Measurements from ENCODE around the gene UBE2D3.
A peak's percentile ranks its signal among the peaks of the same experiment; 100 is the strongest.

The UBE2D3 gene

DNA sequence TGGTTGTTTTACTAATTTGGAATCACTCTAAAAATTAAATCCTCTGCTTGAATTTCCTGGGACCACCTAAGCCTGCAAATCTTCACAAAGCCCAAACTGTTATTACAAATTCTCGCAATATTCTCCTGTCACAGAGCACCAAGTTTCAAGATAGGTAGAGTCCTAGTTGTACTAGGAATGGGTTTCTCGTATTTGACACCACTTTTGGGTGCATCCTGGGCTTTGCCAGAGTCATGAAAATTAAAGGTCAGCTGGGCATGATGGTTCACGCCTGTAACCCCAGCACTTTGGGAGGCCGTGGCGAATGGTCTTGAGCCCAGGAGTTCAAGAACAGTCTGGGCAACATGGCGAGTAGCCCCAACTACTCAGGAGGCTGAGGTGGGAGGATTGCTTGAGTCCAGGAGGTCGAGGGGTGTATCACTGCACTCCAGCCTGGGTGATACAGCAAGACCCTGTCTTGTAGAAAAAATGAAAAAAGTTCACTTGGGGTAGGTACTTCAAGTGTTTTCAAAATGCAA lies 36.0 kb downstream of the UBE2D3 start:
- no peak for DNase-seq (ENCODE audit: low read depth)

DNA sequence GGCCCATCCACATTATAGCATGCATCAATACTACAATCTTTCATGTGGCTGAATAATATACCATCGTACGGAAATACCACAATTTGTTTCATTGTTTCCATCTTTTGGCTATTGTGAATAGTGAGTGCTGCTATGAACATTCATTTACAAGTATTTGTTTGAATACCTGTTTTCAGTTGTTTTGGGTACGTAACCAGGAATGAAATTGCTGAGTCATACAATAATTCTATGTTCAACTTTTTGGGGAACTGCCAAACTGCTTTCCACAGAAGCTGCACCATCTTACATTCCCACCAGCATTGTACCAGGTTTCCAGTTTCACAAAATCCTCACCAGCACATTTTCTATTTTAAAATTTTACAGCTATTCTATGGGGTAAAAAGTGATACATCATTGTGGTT lies 38.0 kb downstream of the UBE2D3 start:
- no peak for DNase-seq (ENCODE audit: low read depth)

DNA sequence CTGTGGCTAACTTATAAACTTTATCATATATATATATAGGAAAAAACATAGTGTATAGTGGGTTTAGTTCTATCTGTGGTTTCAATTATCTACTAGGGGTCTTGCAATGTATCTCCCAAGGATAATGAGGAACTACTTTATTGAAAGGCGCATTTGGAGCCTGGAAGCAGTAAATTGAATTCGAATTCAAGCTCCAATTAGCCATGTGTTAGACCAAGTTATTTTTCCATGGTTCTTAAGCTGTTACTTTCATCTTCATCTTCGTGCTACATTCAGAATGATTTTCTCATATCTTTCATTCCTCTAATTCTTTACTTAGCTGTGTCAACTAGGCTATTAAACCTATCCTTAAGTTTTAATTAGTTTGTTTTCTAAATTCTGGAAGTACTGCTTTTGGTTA lies 39.4 kb downstream of the UBE2D3 start:
- no peak for DNase-seq (ENCODE audit: low read depth)

DNA sequence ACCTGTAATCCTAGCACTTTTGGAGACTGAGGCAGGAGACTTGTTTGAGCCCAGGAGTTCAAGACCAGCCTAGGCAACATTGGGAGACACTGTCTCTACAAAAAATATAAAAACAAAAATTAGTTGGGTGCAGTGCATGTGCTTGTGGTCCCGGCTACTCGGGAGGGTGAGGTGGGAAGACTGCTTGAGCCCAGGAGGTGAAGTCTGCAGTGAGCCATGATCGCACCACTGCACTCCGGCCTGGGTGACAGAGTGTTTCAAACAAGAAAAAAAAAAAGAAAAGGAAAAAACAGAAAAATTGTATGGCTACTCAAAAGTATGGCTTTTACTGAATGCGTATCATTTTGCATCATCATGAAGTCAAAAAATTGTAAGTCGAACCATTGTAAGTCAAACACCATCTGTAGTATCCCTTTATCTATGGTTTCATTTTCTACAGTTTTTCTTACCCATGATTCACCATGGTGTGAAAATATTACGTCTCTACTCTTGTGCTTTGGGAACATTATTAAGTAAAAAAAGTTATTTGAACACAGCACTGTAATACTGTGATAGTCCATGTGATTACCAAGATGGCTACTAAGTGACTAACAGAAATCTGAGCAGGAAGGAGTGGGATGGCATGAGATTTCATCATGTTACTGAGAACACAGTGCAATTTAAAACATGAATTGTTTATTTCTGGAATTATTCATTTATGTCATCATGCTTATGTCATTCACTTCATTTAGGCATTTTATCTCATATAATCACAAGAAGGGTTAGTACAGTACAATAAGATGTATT lies 40.1 kb downstream of the UBE2D3 start:
- DNase-seq (ENCODE audit: low read depth), result no peak

DNA sequence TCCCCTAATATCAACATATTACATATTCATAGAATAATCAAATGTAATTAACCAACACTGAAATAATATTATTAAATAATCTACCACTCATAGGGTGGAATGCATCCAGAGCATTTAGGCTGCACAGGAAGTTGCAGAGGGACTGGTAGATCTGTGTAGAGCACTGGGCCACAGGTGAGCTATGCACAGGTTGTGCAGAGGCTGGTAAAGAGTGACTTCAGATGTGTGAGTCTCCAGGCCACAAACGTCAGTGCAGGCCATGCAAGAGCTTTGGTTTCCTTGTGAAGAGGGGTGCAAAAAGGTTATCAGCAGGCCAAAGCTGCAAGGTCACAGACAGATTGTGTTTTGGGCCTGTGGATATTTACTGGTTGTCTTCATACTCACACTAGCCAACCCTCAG lies 41.1 kb downstream of the UBE2D3 start:
- no peak for DNase-seq (ENCODE audit: low read depth)

DNA sequence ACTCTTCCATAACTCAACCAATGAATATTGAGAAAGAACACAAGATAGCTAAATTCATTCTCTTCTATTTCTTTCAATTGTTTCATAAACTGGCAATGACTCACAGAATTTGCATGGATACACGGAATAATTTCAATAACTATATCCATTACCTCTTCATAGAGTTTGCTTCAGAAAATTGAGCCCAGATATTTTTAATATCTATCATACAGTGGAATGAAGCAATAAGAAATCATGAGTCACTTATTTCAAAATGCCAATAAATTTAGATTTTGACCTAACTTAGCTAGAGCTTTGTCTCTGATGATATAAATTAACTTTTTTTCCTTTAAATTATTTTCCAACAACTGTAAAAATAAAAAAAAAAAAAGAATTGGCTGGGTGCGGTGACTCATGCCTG lies 44.3 kb downstream of the UBE2D3 start:
- DNase-seq (ENCODE audit: low read depth), result no peak

DNA sequence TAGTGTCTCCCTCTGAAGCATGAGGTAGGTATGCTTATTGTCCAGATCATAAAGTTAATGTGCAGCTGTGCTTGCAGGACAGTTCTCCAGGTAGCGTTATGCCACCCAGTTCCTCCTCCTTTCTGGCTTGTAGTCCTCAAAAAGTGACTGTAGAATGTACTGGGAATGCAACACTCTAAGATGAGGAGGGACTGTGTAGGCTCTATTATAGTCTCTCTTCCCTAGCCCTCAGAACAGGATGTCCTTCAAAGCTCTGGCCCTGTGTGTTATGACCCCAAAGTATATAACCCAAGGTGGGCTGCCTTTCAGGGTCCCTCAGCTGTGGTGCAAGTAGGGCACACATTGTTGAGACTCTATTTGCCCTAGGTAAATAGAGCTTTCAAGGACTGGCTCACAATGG lies 45.8 kb downstream of the UBE2D3 start:
- DNase-seq (ENCODE audit: low read depth), result no peak

DNA sequence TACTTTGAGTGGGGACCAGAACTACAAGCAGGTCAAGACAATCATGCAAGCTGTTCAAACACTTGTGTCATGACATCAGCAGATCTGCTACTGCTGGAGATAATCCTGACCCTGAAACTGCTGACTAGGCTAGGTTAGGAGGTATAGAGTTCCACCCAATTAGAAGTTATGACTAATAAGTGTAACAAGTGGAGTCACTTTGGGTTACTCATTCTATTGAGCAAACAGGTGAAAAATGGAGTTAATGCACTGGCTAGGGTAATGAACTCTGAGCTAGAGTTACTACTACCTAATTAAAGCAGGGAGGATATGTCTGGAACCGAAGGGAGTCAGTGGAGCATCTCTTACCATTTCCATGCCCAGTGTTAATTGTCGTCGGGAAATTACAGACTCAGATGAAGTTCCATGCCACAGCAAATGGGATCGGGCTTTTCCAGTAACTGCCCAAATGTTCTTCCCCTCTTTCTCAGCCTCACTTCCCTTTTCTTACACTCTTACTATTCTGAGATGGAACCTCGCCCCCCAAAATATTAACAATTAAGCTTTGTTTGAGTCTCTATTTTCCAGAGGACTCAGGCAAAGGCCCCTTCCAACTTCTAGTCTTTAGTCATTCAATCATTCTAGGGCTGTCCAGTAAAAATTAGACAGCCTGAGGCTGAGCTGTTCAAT lies 46.7 kb downstream of the UBE2D3 start:
- no peak for DNase-seq (ENCODE audit: low read depth)

DNA sequence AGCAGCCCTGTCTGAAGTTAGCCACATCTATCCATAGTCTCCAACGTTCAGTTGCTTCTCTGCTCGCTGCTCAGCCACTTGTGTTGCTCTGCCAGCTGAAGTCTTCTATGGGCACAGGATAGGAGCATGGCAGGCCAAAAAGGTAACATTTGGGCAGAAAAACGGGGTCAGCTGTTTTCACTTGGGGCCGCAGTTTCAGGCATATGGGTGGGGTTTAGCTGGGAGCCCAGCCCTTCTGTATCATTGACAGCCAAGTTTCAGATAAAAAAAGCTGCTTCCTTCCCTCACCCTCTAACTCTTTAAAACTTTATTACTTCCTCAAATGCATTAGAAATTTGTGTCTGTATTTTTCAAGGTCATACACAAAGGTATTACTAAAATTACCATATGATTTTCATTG lies 48.1 kb downstream of the UBE2D3 start:
- no peak for DNase-seq (ENCODE audit: low read depth)

DNA sequence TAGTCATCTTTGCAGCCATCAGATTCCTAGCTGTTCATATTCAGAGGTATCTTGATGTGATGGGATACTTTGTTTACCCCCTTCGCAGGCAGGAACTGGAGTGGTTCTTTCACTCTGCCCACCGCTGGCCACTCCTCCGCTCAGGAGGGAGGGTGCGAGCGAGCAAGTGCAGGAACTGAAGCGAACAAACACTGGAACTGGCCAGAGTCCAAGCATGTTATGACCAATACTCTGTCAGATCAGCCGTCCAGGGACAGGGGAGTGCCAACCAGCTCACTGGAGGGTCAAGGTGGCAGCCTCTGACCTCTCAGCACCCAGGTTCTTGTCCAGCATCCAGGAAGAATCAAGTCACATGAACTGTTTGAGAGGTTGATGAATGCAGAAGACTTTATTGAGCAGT lies 48.6 kb downstream of the UBE2D3 start:
- DNase-seq (ENCODE audit: low read depth), result no peak

DNA sequence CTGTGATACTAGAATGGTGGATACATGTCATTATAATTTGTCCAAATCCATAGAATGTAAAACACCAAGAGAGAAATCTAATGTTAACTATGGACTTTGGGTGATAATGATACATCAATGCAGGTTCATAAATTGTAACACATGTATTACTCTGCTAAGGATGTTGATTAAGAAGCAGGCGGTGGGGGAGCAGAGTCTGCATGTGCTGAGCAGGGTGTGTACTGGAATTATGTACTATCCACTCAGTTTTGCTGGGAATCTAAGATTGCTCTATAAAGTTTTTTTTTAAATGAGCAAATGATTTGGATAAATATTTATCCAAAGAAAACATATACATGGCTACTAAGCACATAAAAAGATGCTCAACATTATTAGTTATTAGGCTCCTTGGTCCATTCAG lies 51.5 kb downstream of the UBE2D3 start:
- DNase-seq (ENCODE audit: low read depth), result no peak

DNA sequence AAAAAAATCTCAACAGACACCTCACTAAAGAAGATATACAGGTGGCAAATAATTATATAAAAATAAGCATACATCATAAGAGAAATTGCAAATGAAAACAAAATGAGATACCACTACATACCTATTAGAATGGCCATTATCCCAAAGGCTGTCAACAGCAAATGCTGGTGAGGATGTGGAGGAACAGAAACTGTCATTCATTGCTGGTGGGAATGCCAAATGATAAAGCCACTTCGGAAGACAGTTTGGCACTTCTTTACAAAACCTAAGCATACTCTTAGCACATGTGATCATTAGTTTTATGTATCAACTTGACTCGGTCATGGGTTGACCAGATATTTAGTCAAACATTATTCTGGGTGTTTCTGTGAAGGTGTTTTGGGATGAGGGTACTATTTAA lies 53.1 kb downstream of the UBE2D3 start:
- no peak for DNase-seq (ENCODE audit: low read depth)

DNA sequence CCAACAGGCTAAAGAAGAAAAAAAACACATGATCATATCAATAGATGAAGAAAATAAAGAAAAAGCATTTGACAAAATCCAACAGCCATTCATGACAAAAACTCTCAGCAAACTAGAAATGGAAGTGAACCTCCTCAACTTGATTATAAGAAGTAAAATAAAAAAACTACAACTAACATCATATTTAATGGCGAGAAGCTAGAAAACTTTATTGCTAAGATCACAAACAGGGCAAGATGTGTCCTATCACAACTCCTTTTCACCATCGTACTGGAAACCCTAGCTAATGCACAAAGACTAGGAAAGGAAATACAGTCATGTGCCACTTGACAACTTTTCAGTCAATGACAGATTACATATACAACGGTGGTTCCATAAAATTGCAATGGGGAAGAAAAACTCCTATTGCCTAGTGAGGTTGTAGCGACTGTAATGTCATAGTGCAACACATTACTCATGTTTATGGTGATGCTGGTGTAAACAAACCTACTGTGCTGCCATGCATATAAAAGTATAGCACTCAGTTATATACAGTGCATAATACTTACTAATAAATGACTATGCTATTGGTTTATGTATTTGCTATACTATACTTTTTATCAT lies 54.5 kb downstream of the UBE2D3 start:
- DNase-seq (ENCODE audit: low read depth), result no peak

DNA sequence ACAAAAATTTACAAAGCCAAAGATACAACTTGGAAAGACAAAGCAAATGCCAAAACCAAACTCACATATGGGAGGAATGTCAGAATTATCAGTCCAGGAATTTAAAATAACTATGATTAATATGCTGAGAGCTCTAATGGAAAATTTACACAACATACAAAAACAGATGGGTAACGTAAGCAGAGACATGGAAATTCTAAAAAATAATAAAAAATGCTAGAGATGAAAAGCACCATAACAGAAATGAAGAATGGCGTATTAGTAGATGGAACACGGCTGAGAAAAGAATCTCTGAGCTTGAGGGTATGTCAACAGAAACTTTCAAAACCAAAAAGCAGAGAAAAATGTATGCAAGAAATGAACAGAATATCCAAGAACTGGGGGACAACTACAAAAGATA lies 62.5 kb downstream of the UBE2D3 start:
- no peak for DNase-seq (ENCODE audit: low read depth)

DNA sequence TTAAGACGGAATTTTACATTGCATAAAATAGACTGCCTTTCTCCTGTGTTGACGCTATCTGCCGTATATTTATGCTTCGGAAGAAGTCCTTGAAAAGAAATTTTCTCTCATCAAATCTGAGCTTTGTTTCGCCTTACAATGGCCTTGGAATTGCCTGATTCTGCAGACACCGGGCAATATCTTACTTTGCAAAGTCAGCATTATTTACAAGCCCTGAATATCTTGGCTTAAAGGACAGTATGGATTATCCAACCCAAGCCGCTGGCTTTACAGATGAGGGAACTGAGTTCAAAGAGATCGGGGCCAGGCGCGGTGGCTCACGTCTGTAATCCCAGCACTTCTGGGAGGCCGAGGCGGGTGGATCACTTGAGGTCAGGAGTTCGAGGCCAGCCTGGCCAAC lies 65.4 kb downstream of the UBE2D3 start:
- DNase-seq (ENCODE audit: low read depth), result no peak

DNA sequence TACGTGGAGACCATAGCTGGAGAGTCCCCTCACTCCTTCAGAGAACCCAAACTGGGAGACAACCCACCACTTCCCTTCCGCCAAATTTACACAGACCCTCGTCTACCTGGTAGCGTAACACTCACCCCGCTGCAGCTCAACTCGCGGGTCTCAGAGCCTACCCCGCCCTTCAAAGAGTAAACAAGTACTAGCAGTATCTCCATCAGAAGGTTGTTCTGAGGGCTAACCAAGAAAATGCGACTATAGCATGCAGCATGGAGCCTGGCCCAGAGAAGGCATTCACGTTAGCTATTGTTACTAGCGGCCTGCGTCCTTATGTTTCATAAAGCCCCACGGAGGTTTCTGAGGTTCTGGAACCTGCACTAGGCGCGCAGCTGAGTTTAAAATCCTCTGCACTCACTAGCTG lies 66.1 kb downstream of the UBE2D3 start:
- peak; percentile 3 for DNase-seq (ENCODE audit: low read depth)

DNA sequence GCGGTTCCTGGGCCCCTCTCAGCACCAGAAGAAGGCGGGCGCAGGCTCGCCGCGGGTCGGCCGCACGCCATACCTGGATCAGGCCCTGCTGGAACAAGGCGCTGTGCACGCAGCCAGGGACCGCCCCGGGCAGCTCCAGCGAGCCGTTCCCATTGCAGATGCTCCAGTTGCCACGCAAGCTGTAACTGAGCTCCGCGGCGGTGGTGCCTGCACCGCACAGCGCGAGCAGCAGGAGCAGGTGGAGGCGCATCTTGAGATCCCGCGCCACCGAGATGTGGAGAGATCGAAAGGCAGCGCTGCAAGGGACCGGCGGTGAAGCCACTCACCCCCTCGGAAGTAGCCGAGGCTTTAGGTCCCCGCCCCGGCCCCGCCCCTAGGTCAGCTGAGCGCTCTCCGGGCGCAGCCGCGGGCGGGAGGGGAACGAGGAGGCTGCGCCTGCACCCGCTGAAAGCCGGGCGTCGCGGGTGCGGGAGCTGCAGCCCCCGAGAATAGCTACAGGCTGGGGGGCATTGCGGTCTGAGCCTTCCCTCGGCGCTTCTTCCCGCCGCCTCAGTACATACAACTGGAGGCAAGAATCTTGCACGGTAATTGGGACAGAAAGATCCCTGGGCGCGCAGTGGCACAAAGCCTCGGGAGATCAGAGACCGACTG lies 66.6 kb downstream of the UBE2D3 start, which contains the start of gene MANBA:
TSS of gene MANBA (minus strand) at position 324 of the 651 bp plus-strand sequence. CDS start at position 250, 74 bp downstream.
- DNase-seq (ENCODE audit: low read depth), result peak; percentile 77

DNA sequence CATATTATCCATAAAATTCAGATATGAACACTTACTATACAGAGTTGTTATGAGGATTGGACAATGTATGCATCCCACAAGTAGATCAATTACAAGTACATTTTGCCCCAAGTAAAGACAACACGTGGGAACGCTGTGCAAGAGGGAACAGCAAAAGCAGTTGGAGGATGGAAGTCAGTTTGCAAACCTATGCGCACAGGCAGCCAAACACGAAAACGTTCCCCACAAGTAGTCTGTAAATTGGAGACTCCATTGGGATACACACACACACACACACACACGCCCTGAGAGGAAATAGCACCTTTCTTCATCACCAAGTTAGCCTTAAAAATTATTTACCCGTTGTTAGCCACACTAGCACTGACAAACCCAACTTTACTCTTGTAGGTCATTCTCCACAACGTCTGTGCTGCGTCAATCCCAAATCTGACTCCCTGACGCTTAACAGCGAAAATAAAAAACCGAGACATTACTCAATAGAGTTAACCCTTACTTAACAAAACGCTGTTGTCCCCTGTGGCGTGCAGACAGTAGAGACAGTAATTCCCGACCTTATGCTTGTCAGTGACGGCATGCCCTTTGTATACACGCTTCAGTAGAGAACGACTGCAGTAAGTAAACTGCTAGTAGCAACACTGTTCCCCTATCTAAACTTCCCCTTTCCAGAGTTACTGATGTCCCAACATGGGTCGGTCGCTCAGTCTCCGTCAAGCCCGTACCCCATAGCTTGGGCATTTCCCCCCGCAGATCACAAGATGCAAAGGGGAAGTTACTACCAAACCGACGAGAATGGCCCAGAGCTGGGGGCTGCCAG lies 67.3 kb downstream of the UBE2D3 start:
- no peak for DNase-seq (ENCODE audit: low read depth)

DNA sequence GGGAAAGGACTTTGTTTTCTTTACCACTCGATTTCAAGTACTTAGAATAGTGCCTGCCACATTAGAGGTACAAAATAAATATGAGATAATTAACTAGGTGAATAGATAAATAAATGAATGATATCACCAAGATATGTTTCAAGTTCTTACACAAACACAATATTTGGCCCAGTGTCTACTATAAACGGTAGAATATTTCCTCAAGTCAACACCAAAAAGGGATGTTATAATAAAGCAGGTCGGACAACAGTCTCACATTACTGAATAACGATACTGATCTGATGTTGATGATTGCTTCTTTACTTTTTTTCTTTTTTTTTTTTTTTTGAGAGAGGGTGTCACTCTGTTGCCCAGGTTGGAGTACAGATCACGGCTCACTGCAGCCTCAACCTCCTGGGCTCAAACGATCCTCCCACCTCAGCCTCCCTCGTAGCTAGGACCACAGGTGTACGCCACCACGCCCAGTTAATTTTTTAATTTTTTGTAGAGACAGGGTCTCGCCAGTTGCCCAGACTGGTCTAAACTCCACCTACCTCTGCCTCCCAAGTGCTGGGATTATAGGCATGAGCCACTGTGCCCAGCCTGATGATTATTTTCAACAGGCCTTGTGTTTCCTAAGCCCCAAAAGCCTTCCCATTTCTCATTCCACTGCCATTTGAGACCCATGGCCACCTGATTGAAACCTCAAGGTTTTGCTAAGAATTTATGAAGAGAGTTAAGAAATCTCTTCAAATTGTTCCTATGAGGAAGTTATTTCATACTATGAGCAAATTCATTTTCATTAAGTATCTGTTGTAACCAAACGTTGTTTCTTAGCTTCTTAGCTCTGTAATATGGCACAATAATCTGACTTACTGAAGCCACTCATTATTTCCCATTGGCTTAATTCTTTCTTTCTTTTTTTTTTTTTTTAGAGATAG lies 68.8 kb downstream of the UBE2D3 start:
- DNase-seq (ENCODE audit: low read depth), result no peak

DNA sequence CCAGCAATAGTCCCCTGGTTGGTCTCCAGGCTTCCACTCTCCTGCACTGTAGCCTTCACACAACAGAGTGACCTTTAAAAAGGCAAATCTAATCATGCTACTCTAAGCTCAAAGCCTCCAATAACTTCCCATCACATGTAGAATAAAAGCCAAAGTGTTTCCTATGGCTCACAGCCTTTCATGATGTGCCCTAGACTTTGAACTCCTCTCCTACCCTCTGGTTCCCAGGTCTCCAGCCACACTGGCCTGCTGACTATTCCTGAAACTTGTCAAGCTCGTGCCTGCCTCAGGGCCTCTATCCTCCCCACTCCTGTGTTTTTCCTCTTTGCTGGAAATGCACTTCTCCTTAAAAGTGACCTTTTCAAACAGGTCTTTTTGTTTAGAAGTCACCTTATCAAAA lies 69.7 kb downstream of the UBE2D3 start:
- no peak for DNase-seq (ENCODE audit: low read depth)

DNA sequence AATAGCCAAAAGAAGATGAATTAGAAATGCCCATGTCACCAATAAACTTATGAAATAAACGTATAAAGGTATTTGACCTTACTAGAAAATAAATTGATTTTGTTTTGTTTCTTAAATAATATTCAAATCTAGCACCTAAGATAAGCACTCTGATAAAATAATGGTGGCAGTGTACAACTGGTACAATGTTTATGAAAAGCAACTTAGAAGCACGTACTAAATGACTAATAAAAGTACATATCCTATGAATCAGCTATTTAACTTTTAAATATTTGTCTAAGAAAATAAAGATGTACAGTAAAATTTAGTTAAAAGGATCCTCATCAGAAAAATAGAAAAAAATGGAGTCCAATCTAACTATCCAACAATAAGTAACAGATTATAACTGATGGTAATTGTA lies 73.3 kb downstream of the UBE2D3 start:
- no peak for DNase-seq (ENCODE audit: low read depth)

Data from activated T-helper 9 cell treated with anti-CD3 and anti-CD28 coated beads, Interleukin-2, amount 50 U/mL, for 16 hours (primary cell).